HK-2 (cell line): ENCODE results near the gene RBP3.
"Not testable (repeated sequence)": the region's sequence is repeated elsewhere in the genome, so short reads cannot be mapped to it uniquely, and the experiment has no call there.

ENCODE experiments used
- DNase-seq: peaks from one replicate; pipeline ENCODE4 v3.0.0-alpha.2; 2018; ENCODE audit not compliant: unreplicated experiment

The RBP3 gene

DNA sequence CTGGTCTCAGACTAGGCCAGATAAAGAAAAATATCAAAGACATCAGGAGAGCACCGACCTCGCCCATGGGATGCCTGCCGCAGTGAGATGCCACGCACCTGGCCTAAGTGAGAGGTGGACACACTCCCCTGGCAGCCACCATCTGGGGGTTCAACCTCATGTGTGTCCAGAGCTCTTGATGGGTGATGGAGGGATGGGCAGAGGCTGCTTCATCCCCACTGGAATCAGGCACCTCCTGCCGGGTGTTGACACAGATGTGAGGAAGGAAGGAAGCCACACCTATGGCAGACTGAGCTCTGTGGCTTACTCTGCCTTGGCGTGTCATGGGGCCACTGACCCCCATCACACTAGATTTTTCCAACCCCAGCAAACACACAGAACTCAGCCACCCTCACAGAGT is 24.6 kb downstream of the RBP3 start:
- no peak for DNase-seq

DNA sequence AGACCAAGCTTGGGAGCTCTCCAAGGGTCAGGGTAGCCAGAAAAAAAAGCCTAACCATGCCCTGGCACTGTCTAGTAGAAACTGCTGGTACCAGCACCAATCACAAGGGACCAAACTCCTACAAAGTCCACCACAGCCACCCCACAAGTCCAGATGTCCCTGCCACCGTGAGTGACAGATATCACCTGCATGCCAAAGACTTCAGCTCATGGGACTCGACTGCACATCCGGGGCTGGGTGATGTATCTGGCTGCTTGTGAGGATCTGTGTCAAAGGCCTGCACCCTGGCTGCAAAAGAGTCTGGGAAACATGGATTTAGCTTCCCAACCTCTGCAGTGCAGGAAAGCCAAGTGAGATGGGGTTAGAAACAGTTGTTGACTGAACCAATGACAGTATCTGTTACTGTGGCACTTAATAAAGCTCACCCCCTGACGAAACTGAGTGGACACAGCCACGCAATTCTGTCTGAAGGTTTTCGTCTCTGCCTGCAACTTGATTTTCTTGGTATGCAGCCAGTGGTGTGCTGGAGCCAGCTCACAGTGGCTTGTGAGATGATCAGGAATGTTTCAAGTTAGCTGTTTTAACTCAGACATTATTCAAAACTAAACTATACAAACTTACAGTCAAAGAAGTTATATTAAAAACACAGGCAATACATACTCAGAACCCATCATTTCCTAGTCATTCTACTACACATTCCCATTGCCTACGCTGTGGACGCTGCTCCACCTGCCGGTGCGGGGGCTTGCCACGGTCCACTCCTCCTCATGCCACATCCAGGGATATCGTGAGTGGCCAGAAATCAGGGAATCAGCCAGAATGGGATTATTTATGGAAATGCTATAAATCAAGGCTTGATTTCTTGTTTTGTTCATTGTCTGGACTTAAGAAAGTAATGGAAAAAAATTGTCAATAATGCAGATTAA is 26.7 kb downstream of the RBP3 start:
- DNase-seq = no peak

DNA sequence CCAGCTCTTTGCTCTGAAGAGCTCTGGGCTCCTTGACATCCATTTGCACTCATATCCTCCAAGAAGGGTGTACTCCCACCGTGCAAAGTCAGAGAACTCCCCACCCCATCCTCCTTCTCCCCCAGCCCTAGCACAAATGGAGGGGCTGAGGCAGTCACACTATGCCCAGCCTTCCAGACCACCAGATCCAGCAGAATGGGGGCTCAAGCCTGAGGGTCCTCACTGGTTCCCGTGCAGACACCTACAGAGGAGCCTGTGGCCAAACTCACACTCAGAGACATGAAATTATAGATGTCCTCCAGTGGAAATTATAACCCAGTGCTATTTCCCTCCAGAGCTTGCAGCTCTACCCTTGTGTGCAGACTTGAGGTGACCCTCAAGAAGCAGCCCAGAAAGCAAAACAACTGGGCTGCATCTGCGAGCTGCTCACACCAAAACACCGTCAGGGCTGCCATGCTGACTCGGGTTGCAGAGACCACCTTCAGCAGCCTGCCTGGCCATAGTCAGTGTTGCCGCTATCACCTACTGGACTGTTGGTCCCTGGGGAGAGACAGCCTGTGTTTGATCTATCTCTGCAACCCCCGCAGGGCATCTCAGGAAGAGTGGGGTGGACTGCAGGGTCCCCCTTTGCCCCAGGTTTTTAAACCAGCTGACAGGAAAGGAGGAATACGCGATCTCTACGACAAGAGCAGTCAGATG is 28.5 kb downstream of the RBP3 start:
- DNase-seq = no peak

DNA sequence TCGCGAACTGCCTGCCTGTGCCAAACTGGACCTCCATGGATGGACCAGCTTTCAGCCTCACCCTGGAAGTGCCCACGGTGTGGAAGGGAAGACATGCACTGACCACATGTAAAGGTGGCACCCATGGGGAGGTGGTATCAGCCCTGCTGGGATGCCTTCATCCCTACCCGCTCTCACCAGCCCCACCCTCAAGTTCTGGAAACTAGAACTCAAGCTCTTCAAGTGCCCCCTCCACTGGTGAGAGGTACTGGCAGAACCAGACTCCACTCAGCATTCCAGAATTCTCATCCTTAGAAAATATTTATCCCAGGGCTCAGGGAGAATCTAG is 30.0 kb downstream of the RBP3 start:
- no peak for DNase-seq

DNA sequence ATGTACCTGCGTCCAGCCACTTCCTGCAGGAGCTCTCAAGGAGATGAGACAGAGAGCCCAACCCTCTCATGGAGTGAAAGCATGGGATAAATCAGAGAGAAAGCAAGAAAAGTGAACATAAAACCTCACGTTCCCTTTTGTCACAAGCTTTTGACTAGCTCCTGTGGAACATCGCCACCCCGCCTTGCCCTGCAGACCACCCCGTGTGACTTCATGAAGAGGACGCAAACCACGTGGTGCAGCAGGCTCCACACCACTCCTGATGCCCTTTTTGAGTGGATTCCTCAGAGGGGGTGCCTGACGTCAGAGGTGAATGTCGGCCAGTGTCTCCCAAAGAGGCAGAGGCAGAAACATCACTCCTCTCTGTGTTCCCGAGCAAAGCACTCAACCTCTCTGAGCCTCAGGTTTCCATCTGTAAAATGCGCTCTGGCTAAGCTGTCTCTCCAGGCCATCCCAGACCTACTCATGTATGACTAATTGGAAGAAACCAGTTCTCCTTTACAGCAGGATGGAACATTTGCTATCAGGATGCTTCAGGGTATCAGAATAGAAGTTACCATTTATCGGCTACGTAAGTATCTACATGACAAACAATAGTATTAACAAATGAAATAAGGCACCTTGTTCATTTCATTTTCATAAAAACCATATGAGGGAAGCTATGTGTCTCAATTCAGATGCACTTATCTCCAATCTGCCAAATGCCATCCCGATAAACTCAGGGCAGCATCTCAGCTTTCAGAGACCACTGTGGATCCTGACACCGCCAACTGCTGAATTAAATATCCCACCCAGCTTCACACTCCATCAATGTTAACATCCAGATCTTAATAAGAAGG is 30.7 kb downstream of the RBP3 start:
- no peak for DNase-seq

DNA sequence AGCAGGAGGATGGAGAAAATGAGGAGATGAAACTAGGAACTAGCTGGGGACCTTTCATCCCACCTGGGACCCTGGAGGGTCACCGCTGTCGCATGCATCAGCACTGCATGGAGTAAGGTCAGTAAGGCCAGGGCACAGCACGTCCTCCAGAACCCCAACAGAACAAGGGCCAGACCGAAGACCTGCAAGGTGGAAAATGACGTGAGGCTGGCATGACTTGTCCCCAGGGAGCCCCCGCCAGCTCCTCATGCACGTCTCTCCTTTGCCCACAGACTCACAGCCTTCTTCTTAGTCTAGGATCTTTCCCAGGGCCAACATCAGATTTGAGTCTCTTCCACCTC is 31.3 kb downstream of the RBP3 start:
- DNase-seq = no peak

DNA sequence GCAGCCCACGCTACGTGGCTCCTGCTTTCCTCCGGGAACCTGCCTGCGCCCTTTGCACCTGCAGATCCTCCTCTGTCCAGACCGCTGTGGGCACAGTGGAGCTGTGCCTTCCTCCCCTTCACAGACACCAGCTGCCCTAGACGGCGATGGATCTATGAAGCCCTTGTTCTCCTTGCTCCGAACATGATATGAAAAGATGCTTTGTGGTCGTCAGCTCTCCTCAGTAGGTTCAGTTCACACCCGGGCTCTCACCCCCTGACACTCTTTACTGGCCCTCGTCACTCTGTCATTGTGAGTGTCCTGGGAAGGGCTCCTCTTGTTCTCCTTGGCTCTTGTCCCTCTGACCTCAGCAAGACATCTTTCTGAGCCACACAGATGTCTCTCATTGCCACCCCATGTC is 31.7 kb downstream of the RBP3 start:
- DNase-seq = no peak

DNA sequence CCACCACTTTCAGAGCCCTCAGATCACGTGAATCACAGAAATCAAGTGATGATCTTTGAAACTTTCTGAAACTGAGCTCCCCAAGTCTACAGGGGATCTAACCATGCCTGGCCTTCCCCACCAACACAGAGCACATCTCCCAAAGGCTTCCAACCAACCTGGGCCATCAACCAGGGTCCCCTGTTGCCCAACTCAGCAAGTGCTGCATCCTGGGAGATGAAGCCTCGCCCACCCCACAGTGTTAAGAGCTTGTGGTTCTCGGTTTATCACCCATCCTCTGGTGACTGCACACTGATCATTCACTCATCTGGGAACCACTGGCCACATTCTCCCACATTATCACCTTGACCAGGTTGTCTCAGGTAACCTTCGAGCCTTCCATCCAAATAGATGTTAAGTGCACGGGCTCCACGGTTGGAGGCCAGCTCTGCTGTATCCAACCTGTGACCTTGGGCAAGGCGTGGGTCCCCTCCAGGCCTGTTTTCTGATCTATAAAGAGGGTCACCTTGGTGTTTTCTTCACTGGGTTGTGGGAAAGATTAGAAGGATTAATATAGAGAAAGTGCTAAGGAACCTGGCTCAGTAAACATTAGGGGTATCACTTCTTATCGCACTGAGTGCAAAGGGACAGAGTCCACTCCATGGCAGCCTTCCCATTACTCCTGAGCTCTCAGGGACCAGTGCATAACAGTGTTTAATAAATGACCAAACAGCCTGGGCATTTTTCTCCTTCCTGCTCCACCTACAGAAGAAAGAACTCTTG is 32.4 kb downstream of the RBP3 start:
- no peak for DNase-seq

DNA sequence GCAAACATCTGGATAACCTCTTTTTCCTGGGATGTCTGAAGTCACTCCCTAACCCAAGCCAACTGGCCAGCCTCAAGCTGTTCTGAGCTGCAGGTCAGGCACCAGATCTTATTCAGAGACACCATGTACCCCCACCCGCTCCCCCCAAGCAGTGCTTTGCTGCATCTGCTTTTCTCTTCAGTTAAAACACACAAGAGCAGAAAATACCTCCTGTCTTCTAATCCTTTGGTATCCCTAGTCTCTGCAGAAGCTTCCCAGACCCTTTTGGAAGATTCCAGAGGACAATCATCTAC is 32.9 kb downstream of the RBP3 start:
- no peak for DNase-seq

DNA sequence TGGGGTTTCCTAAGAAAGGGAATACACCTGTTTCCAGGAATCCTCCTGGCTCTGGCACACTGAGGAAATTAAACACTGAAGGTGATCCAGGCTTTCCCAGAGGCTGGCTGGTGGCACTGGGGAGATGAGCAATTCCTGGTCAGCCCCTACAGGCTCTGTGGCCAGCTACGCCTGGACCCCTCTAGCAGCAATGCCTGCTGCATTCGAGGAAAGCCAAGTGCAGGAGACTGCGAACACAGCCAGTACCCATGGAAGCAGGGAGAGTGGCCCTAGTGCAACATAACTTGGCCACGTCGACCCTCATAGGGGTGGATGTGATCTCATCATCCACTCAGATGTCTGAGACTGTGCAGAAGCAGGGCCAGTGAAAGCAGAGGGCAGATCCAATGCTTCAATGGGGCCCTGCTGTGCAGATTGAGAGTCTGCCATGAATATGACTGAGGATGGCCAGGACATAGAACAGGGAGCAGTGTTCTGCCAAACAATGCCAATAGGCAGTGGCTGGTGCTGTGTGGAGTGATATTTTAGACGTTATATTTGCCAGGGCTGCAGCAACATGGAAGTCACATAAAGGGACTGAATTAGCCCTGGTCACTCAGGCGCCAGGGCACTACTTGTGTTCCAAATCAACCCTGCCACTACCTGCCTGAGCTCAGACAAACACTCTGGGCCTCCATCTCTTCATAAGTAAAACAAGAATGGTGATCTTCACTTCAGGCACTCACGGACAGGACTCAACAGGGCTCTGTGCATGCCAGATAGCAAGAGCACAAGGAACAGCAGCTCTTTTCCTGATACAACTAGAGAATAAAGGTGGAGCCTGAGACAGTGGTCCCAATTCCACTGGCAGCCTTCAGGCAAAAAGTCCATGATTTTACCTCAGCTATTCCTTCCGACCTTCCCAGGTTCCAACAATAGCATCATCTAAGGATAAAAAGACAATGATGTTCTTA is 33.5 kb downstream of the RBP3 start:
- no peak for DNase-seq

DNA sequence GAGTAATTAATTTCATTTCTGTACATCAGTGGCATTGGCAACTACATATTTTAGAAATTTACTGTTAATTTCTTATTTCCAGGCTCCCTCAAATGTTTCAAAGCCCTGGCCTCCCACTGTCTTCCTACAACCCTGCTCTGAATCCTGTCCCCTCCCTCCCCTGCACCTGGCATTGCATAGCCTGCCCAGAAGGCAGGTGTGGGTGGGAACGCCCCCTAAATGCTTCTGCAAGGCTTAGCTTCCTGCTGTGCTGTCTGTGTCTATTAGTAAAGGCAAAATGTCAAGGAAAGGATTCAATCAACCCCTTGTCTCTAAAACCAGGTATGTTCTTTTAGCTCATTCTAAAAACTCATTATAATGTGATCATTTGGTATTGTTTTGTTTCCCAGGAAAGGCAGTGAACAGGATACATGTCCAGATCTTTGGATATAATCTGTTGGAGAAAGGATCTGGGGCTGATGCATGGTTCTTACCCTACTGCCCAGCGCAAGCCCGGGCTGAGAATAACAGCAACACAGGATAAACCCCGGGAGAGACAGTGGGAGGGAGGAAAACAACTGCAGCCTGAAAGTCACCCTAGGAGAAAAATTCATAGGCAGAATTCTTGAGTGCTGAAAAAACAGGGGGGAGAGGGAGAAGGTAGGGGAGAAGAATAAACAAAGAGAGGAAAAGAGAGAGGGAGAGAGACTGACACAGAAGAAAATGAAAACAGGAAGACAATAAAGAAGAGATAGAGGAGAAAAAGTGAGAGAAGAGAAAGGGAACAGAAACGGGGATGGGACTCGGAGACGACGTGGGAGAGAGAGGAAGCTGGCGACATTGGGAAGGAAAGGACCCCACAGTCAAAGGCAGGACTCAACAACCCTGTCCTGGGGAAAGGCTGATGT is 35.3 kb downstream of the RBP3 start:
- DNase-seq = no peak

DNA sequence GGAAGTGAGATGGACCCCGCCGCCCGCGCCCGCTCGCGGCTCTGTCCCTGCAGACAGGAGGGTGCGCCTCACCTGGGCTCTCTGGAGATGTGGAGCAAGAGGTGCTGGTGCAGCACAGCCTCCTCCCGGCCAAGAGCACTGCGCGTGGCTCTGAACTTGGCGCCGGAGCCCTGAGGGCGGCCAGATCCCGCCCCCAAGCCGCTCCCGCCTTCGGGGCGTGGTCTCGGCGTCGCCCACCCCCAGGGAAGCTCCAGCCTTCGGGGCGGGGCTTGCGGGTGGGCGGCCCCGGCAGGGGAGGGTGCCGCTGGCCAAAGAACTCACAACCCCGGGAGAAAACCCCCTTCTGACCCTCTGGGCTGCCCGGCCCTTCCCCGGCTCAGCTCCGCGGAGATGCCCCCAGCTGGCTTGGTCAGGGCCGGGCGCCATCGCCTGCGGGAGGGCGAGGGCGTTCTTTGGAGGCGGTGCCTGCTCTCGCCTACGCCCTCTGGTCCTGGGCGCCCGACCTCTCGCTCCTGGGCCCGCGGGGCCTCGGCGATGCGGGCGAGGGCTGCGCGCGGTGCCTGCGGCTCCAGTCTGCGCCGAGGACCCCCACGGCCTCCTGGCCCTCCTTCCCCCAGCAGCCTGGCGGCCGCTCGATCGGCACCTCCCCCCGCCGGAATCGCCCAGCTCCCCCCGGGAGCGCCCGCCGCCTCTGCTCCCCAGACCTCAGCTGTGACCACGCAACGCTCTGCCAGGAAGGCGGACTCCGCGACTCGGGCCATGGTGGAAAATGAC is 36.2 kb downstream of the RBP3 start, which contains the start of gene ZNF488:
Gene ZNF488, minus strand, starts transcription at position 146 of the 774 bp plus-strand sequence. CDS start 15,464 bp downstream, outside the sequence.
- DNase-seq = peak; percentile 85

DNA sequence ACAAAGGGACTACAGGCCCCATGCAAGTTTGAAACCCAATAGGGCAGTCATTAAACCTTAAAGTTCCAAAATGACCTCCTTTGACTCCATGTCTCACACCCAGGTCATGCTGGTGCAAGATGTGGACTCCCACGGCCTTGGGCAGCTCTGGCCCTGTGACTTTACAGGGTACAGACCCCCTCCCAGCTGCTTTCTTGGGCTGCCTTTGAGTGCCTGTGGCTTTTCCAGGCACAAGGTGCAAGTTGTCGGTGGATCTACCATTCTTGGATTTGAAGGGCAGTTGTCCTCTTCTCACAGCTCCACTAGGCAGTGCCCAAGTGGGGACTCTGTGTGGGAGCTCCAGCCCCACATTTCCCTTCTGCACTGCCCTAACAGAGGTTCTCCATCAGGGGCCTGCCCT is 37.9 kb downstream of the RBP3 start:
- DNase-seq = not testable (repeated sequence)

DNA sequence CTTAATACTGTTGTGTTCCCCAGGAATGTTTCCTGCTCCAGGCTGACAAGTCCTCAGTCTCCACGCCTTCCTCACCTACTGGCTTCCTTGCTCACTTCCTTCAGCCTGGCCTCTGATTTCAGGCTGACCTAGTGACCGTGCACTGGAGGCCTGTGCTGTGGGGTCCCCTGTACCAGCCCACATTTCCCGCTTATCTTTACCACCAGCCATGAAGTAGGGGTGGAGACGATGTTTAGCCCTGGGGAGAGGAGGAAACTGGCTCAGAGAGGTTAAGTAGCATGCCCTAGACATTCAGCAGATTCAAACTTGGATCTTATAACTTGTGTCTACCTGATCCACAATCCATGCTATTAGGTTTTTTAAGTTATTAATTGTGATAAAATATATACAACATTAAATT is 40.7 kb downstream of the RBP3 start:
- no peak for DNase-seq

DNA sequence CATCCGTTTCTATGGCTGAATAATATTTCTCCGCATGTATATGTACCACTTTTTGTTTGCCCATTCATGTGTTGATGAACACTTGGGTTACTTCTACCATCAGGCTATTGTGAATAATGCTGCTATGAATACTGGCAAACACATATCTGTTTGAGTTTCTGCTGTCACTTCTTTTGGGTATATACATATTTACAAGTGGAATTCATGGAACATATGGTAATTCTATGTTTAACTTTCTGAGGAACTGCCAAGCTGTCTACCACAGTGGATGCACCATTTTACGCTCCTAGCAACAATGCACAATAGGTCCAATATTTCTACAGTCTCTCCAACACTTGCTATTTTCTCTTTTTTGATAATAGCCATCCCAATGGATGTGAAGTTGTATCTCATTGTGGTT is 41.5 kb downstream of the RBP3 start:
- DNase-seq = no peak

DNA sequence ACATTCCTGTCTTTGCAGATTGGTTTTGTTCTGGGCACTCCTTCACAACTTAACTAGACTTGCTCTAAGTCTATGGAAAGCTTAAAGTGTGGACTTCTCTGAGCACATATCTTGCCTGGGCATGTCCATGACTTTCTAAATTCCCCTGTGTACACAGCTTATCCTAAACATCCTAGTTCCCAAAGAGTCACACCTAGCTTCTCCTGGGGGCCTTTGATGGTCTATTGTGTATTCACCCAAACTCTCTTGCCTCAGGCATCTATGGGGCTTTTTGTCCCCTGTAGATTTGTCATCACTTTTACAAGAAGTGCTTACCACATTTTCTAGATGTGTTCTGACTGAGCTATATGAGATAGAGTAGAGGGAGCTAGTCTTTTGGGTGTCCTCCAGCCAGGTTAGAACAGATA is 48.2 kb downstream of the RBP3 start:
- no peak for DNase-seq

DNA sequence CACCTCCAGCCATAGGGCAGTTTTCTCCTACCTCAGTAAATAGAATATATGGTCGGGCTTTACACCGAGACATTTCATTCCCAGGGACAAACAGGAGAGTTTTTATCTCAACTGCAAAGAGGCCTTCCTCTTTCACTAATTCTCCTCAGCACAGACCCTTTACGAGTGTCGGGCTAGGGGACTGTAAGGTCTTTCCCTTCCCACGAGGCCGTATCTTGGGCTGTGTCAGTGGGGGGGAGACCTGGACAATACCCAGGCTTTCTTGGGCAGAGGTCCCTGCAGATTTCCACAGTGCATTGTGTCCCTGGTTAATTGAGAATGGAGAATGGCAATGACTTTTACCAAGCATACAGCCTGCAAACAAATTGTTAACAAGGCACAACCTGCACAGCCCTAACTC is 49.1 kb downstream of the RBP3 start:
- no peak for DNase-seq

DNA sequence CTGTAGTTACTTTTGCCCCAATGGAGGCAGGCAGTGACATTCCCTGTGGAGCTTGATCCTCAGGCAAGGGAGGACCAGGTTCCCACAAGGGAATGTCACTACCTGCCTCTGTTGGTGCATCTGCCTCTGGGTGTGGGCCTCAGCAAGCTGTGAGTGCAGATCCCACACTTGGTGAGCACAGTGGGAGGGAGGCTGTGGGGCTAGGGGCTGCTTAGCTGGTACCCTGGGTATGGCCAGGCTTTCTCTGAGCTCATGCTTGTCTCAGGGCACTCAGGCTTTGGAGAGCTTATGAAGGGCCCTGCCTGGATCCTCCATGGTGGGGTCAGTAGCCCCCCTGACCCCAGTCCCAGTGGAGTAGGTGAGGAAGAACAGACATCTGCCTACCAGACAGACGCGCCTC is 52.1 kb downstream of the RBP3 start:
- DNase-seq = no peak

DNA sequence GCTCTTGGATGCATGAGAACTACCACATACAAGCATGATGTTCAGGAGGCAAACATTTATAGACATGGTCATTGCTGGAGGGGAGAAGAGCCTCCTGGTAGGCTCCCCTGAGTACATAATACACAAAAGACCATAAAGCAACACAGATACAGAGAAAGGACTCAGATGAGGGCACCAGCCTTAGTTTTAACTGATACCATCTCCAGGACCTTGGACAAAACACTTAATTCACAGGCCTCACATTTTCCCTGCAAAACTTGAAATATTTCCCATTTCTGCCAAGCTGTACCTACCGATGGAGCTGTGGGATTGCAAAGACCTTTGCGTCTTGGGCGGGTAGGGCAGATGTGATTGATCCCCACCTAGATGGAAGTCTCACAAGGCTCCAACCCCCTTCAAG is 52.6 kb downstream of the RBP3 start:
- DNase-seq = no peak
